GM19324 (cell line): ENCODE measurements around the gene LRRC38.

Experiments used
- ATAC-seq: cut with Tn5 transposase; IDR thresholded peaks from one replicate; pipeline ENCODE4 v1.9.1; 2021; ENCODE audit warnings: mild to moderate bottlenecking, moderate library complexity; ENCODE audit not compliant: unreplicated experiment, low FRiP score

The LRRC38 gene

GRCh38 chr1:13520985-13521384 lies 7.2 kb upstream of the LRRC38 start:
- no peak for ATAC-seq

- no peak for ATAC-seq
These were observed 3.5 kb upstream of the LRRC38 start for GRCh38 chr1:13517193-13517812.

- ATAC-seq: no peak
These were observed 2.8 kb upstream of the LRRC38 start for GRCh38 chr1:13516606-13517005.

- ATAC-seq: no peak
These were observed 1.0 kb upstream of the LRRC38 start for GRCh38 chr1:13514821-13515220.

GRCh38 chr1:13513063-13513894 lies 524 bp downstream of the LRRC38 start:
- no peak for ATAC-seq

- ATAC-seq: no peak
These were observed 1.3 kb downstream of the LRRC38 start for GRCh38 chr1:13512472-13512871.

GRCh38 chr1:13510499-13510898 lies 3.3 kb downstream of the LRRC38 start:
- no peak for ATAC-seq

- ATAC-seq: no peak
These were observed 6.7 kb downstream of the LRRC38 start for GRCh38 chr1:13507075-13507474.

- no peak for ATAC-seq
These were observed 8.8 kb downstream of the LRRC38 start for GRCh38 chr1:13505020-13505419.

- no peak for ATAC-seq
These were observed 13.0 kb downstream of the LRRC38 start for GRCh38 chr1:13500806-13501205.

- ATAC-seq: no peak
These were observed 14.4 kb downstream of the LRRC38 start for GRCh38 chr1:13499422-13499821.

- ATAC-seq: no peak
These were observed 15.2 kb downstream of the LRRC38 start for GRCh38 chr1:13498553-13498952.

- no peak for ATAC-seq
These were observed 18.6 kb downstream of the LRRC38 start for GRCh38 chr1:13495186-13495585.

- no peak for ATAC-seq
These were observed 19.1 kb downstream of the LRRC38 start for GRCh38 chr1:13494712-13495111.

GRCh38 chr1:13494025-13494424 lies 19.8 kb downstream of the LRRC38 start:
- no peak for ATAC-seq

- ATAC-seq: no peak
These were observed 21.1 kb downstream of the LRRC38 start for GRCh38 chr1:13492711-13493110.

GRCh38 chr1:13487957-13488356 lies 25.8 kb downstream of the LRRC38 start:
- ATAC-seq: no peak

- ATAC-seq: no peak
These were observed 26.5 kb downstream of the LRRC38 start for GRCh38 chr1:13487143-13487868.

- no peak for ATAC-seq
These were observed 29.9 kb downstream of the LRRC38 start for GRCh38 chr1:13483946-13484345.

GRCh38 chr1:13482600-13482999 lies 31.2 kb downstream of the LRRC38 start:
- no peak for ATAC-seq

- no peak for ATAC-seq
These were observed 34.5 kb downstream of the LRRC38 start for GRCh38 chr1:13479171-13479856.
